Stimulated activated naive CD8-positive, alpha-beta T cell treated with anti-CD3 and anti-CD28 coated beads, Interleukin-15, Interleukin-2, amounts not matched to agents 100 ng/mL and 50 ng/mL, for 24 hours (primary cell): ENCODE results near the gene MX2.

Source experiments
- H3K27ac Mint-ChIP-seq: one replicate; pipeline ENCODE4 v1.8.0; 2021; ENCODE audit warnings: mild to moderate bottlenecking, mixed read lengths
- H3K27me3 Mint-ChIP-seq: one replicate; pipeline ENCODE4 v1.8.0; 2021; ENCODE audit warnings: mixed read lengths
- H3K36me3 Mint-ChIP-seq: one replicate; pipeline ENCODE4 v1.8.0; 2021; ENCODE audit warnings: low read depth, mixed read lengths
- H3K4me1 Mint-ChIP-seq: one replicate; pipeline ENCODE4 v1.8.0; 2021; ENCODE audit warnings: low read depth, mixed read lengths
- H3K4me3 Mint-ChIP-seq: one replicate; pipeline ENCODE4 v1.8.0; 2021; ENCODE audit warnings: mild to moderate bottlenecking, mixed read lengths
- H3K9me3 Mint-ChIP-seq: one replicate; pipeline ENCODE4 v1.8.0; 2021; ENCODE audit warnings: mixed read lengths

Gene MX2

DNA sequence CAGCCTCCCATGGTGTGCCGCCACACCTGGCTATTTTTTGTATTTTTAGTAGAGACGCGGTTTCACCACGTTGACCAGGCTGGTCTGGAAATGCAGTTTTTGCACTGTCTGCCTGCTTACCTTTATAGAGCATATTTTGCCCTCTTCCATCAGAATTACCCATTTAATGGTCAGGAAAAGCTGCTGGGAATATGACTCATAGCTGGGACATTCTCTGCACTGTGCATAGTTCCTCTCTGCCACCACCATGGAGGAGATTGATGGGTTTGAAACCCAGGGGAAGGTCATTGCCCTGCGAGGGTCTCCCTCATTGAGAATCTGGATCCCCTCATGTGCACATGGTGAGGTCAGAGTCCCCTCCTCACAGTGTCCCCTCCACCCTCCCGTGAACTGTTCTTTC, 96.3 kb downstream of the MX2 start:
- Mint-ChIP-seq H3K4me1 (no peaks in the 10 kb centered on the region), H3K27ac (no peak overlapping the region), H3K4me3 (no peak overlapping the region), H3K9me3 (no peaks in the 10 kb centered on the region), H3K36me3 (peaks cover 37% of the 10 kb centered on the region), H3K27me3 (no peaks in the 10 kb centered on the region)

DNA sequence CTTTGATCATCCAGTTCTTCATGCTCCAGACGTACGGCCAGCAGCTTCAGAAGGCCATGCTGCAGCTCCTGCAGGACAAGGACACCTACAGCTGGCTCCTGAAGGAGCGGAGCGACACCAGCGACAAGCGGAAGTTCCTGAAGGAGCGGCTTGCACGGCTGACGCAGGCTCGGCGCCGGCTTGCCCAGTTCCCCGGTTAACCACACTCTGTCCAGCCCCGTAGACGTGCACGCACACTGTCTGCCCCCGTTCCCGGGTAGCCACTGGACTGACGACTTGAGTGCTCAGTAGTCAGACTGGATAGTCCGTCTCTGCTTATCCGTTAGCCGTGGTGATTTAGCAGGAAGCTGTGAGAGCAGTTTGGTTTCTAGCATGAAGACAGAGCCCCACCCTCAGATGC, 96.7 kb downstream of the MX2 start:
- H3K27me3 Mint-ChIP-seq: no peaks in the 10 kb centered on the region
- H3K4me3 Mint-ChIP-seq: no peak overlapping the region
- H3K4me1 Mint-ChIP-seq: no peaks in the 10 kb centered on the region
- peaks cover 33% of the 10 kb centered on the region for H3K36me3 Mint-ChIP-seq
- no peaks in the 10 kb centered on the region for H3K9me3 Mint-ChIP-seq
- no peak overlapping the region for H3K27ac Mint-ChIP-seq
